ENCODE results near the gene BCL7B. TPM values are rescaled to one million over a fixed set of nuclear protein-coding genes. Genes with fewer than 3 reads are reported as not detected.
"Not testable (repeated sequence)": the region's sequence is repeated elsewhere in the genome, so short reads cannot be mapped to it uniquely, and the experiment has no call there.

The BCL7B gene
- total RNA-seq, 2 donors from 2014 or later, result 59.0 to 79.2 TPM

- intact Hi-C loops (cut with DNase I), result loop anchor here in 1 of 2 donors (10.0 kb wide), 1 partner anchor 47 kb away; no protein-coding TSS in a partner anchor
- peak; percentile 26 for DNase-seq (ENCODE audit: low spot score)
Observed at GRCh38 chr7:73517241-73517995, 40.1 kb downstream of the BCL7B start.

- no peak for DNase-seq (ENCODE audit: low spot score)
- intact Hi-C loops (cut with DNase I), result loop anchor here in 1 of 2 donors (10.0 kb wide), 1 partner anchor 50 kb away; no protein-coding TSS in a partner anchor
Observed at GRCh38 chr7:73515178-73515577, 42.3 kb downstream of the BCL7B start.

- intact Hi-C loops (cut with DNase I), result loop anchor here in 1 of 2 donors (10.0 kb wide), 1 partner anchor 53 kb away; no protein-coding TSS in a partner anchor
- DNase-seq (ENCODE audit: low spot score), result peak; percentile 23
Observed at GRCh38 chr7:73512018-73512780, 45.3 kb downstream of the BCL7B start.

GRCh38 chr7:73509463-73509862 lies 48.0 kb downstream of the BCL7B start:
- intact Hi-C loops (cut with DNase I), result no loop called here
- DNase-seq (ENCODE audit: low spot score), result peak; percentile 19

- intact Hi-C loops (cut with DNase I), result no loop called here
- DNase-seq (ENCODE audit: low spot score), result no peak
Observed at GRCh38 chr7:73507556-73507955, 49.9 kb downstream of the BCL7B start.

- DNase-seq (ENCODE audit: low spot score), result no peak
- intact Hi-C loops (cut with DNase I), result no loop called here
Observed at GRCh38 chr7:73504920-73505319, 52.6 kb downstream of the BCL7B start.

- DNase-seq (ENCODE audit: low spot score), result no peak
- intact Hi-C loops (cut with DNase I), result no loop called here
Observed at GRCh38 chr7:73504017-73504416, 53.5 kb downstream of the BCL7B start.

- DNase-seq (ENCODE audit: low spot score), result no peak
- intact Hi-C loops (cut with DNase I), result no loop called here
Observed at GRCh38 chr7:73503229-73503628, 54.3 kb downstream of the BCL7B start.

- no peak for DNase-seq (ENCODE audit: low spot score)
- intact Hi-C loops (cut with DNase I), result no loop called here
Observed at GRCh38 chr7:73496626-73497025, 60.9 kb downstream of the BCL7B start.

GRCh38 chr7:73495507-73495906 lies 62.0 kb downstream of the BCL7B start:
- intact Hi-C loops (cut with DNase I), result not testable (repeated sequence)

GRCh38 chr7:73489976-73490375 lies 67.5 kb downstream of the BCL7B start:
- no peak for DNase-seq (ENCODE audit: low spot score)

More at GRCh38 chr7:73495507-73495906, 62.0 kb downstream of the BCL7B start:
- not testable (repeated sequence) for DNase-seq (ENCODE audit: low spot score)

GRCh38 chr7:73487486-73487885 lies 70.0 kb downstream of the BCL7B start:
- DNase-seq (ENCODE audit: low spot score), result no peak
- intact Hi-C loops (cut with DNase I), result no loop called here

More at GRCh38 chr7:73489976-73490375, 67.5 kb downstream of the BCL7B start:
- intact Hi-C loops (cut with DNase I), result no loop called here

Other genes starting within 250 kb of the BCL7B start
- 10 to 100 TPM; 12.4 to 14.1 TPM for gene NSUN5, start 248.9 kb downstream of the BCL7B start, total RNA-seq
- under 1 TPM in 1 of 2 donors, not detected in 1; 0.32 TPM for gene TRIM50, start 229.6 kb downstream of the BCL7B start, total RNA-seq
- gene FKBP6, start 229.5 kb downstream of the BCL7B start, total RNA-seq, result not detected
- under 1 TPM; 0.19 to 0.38 TPM for gene FZD9, start 123.9 kb downstream of the BCL7B start, total RNA-seq
- 10 to 100 TPM; 43.5 to 50.6 TPM for gene BAZ1B, start 35.4 kb downstream of the BCL7B start, total RNA-seq
- 10 to 100 TPM; 21.7 to 24.4 TPM for gene TBL2, start 20.9 kb upstream of the BCL7B start, total RNA-seq
- 10 to 100 TPM in 1 of 2 donors, 1 to 10 TPM in 1; 3.3 to 14.0 TPM for gene MLXIPL, start 66.8 kb upstream of the BCL7B start, total RNA-seq
- 1 to 10 TPM; 1.2 to 2.0 TPM for gene VPS37D, start 110.1 kb upstream of the BCL7B start, total RNA-seq
- 1 to 10 TPM; 6.2 to 7.7 TPM for gene DNAJC30, start 125.8 kb upstream of the BCL7B start, total RNA-seq
- 10 to 100 TPM; 44.6 to 46.6 TPM for gene BUD23, start 125.9 kb upstream of the BCL7B start, total RNA-seq
- 1 to 10 TPM; 3.4 to 4.0 TPM for gene STX1A, start 162.0 kb upstream of the BCL7B start, total RNA-seq
- 1 to 10 TPM; 7.0 to 7.1 TPM for gene ABHD11, start 181.1 kb upstream of the BCL7B start, total RNA-seq
- gene CLDN3, start 212.6 kb upstream of the BCL7B start, total RNA-seq, result not detected

All from posterior vena cava (tissue), 2 donors.